ENCODE data around the gene MYBBP1A. TPM values are rescaled to one million over a fixed set of nuclear protein-coding genes. Genes with fewer than 3 reads are reported as not detected.
A peak's percentile ranks its signal among the peaks of the same experiment; 100 is the strongest.

The MYBBP1A gene
- total and polyA plus RNA-seq, 2 of the 13 experiments (the other 11 are each of a cell fraction or from before 2014, with no cell fraction given), result 18.6 to 54.8 TPM

GRCh38 chr17:4550534-4551039 is 4.6 kb downstream of the MYBBP1A start:
- H4K20me1 ChIP-seq (ENCODE audit: insufficient read depth, low read length), result no peaks in the 10 kb centered on the region
- intact Hi-C loops (cut with micrococcal nuclease; ENCODE audit: unreplicated experiment), result no loop called here
- H3K4me2 ChIP-seq (ENCODE audit: low read depth, low read length), result no peak overlapping the region
- H3K27ac ChIP-seq (ENCODE audit: extremely low read length, insufficient read depth, low read length), result no peak overlapping the region
- no TSS peak for BruUV-seq (replicated peaks)
- H3K27me3 ChIP-seq (ENCODE audit: control insufficient read depth in 1 of 2, insufficient read depth in 2 of 2, low read length in 2 of 2), result no peaks in the 10 kb centered on the region
- CTCF ChIA-PET (ENCODE audit: low intra/inter-chr PET ratio, low total read pairs), result no interaction called here
- no peaks in the 10 kb centered on the region for H3K9me3 ChIP-seq (ENCODE audit: low read length)
- WGBS (ENCODE audit: low lambda C conversion rate), result 96% methylated on average over 12 of the region's 16 CpGs
- no peak overlapping the region for H3K9ac ChIP-seq (ENCODE audit: insufficient read depth, low read depth, low read length)
- FAIRE-seq (no peak), DNase-seq (ENCODE audit: low spot score) (no peak), ATAC-seq (no peak)
- peak; percentile 48 for TF ChIP-seq AGO2 (optimal IDR thresholded peaks at IDR 0.05; ENCODE audit: low read depth, low read length)
- no peak for TF ChIP-seq CREB3 (CRISPR knock-in tag; IDR thresholded peaks at IDR 0.05)
- POLR2A ChIA-PET, result interaction anchor here (0.9 kb wide), 1 partner anchor 11 kb away, joined by 3 read pairs; no protein-coding TSS in a partner anchor
- peaks cover 16% of the 10 kb centered on the region for H3K79me2 ChIP-seq (ENCODE audit: insufficient read depth, low read length)
- peaks cover 41 to 76% of the 10 kb centered on the region in 2 experiments for H3K36me3 ChIP-seq (replicated peaks in 1 of 2; ENCODE audit: control insufficient read depth in 1 of 2, insufficient read depth in 2 of 2, low read length in 2 of 2)
- peaks cover 14% of the 10 kb centered on the region for H3K4me1 ChIP-seq (ENCODE audit: insufficient read depth, low read length)
- H2AFZ ChIP-seq (ENCODE audit: low read length), result no peak overlapping the region
- H3K4me3 ChIP-seq (replicated peaks in 1 of 3; ENCODE audit: insufficient read depth in 1 of 3, low read depth in 2 of 3, low read length in 3 of 3), result no peak overlapping the region
- in situ Hi-C loops (cut with HindIII; ENCODE audit: extremely low pct_ligation_motif_present, low pct_unique_long_range_greater_than_20kb), result loop anchor here (10.0 kb wide), 1 partner anchor 344 kb away; the partner anchor contains the start of gene C17orf107

GRCh38 chr17:4549781-4550533 is 5.2 kb downstream of the MYBBP1A start:
- 99% methylated on average over 14 of the region's 25 CpGs for WGBS (ENCODE audit: low lambda C conversion rate)
- Histone ChIP-seq H3K4me3 (replicated peaks in 1 of 3; ENCODE audit: insufficient read depth in 1 of 3, low read depth in 2 of 3, low read length in 3 of 3) (no peak overlapping the region), H3K9me3 (ENCODE audit: low read length) (no peaks in the 10 kb centered on the region), H2AFZ (ENCODE audit: low read length) (no peak overlapping the region), H3K27me3 (ENCODE audit: control insufficient read depth in 1 of 2, insufficient read depth in 2 of 2, low read length in 2 of 2) (no peaks in the 10 kb centered on the region), H3K79me2 (ENCODE audit: insufficient read depth, low read length) (peaks cover 14% of the 10 kb centered on the region), H3K4me1 (ENCODE audit: insufficient read depth, low read length) (peaks cover 14% of the 10 kb centered on the region), H3K27ac (ENCODE audit: extremely low read length, insufficient read depth, low read length) (no peak overlapping the region), H3K4me2 (ENCODE audit: low read depth, low read length) (no peak overlapping the region), H4K20me1 (ENCODE audit: insufficient read depth, low read length) (no peaks in the 10 kb centered on the region), H3K9ac (ENCODE audit: insufficient read depth, low read depth, low read length) (no peak overlapping the region), H3K36me3 (replicated peaks in 1 of 2; ENCODE audit: control insufficient read depth in 1 of 2, insufficient read depth in 2 of 2, low read length in 2 of 2) (peaks cover 43 to 80% of the 10 kb centered on the region in 2 experiments)
- DNase-seq (ENCODE audit: low spot score) (no peak), ATAC-seq (no peak), FAIRE-seq (no peak)
- intact Hi-C loops (cut with micrococcal nuclease; ENCODE audit: unreplicated experiment) (no loop called here), in situ Hi-C loops (cut with HindIII; ENCODE audit: extremely low pct_ligation_motif_present, low pct_unique_long_range_greater_than_20kb) (loop anchor here (10.0 kb wide), 1 partner anchor 345 kb away; the partner anchor contains the start of gene C17orf107)
- BruUV-seq (replicated peaks), result no TSS peak
- POLR2A ChIA-PET, result no interaction called here
- CTCF ChIA-PET (ENCODE audit: low intra/inter-chr PET ratio, low total read pairs), result no interaction called here
- TF ChIP-seq SRY (CRISPR knock-in tag; IDR thresholded peaks at IDR 0.05) (no peak), MNT (IDR thresholded peaks at IDR 0.05) (no peak), DBP (CRISPR knock-in tag; IDR thresholded peaks at IDR 0.05; ENCODE audit: not compliant biosample characterization) (no peak), ZNF709 (CRISPR knock-in tag; IDR thresholded peaks at IDR 0.05) (no peak), ZNF589 (CRISPR knock-in tag; conservative IDR thresholded peaks at IDR 0.05) (no peak), THAP9 (CRISPR knock-in tag; IDR thresholded peaks at IDR 0.05; ENCODE audit: borderline replicate concordance) (no peak)
